AG10803 (cell line): ENCODE measurements around the gene CBL.

ENCODE experiments used
- DNase-seq: peaks from one replicate; pipeline ENCODE4 v3.0.0; 2010; ENCODE audit warnings: low read depth
- H3K4me3 ChIP-seq: 2 replicates; pipeline ENCODE4 v1.5.1; 2011; ENCODE audit warnings: mild to moderate bottlenecking, low read length, control low read depth
- CTCF ChIP-seq: conservative IDR thresholded peaks from 2 replicates; pipeline ENCODE4 v1.5.1; 2011; ENCODE audit warnings: mild to moderate bottlenecking, low read length, control low read depth, inconsistent platforms

CBL gene

GRCh38 chr11:119343726-119344125 is 137.6 kb downstream of the CBL start:
- H3K4me3 ChIP-seq = no peak overlapping the region
- TF ChIP-seq CTCF = no peak
- no peak for DNase-seq

GRCh38 chr11:119344291-119345010 is 138.3 kb downstream of the CBL start:
- H3K4me3 ChIP-seq = no peak overlapping the region
- TF ChIP-seq CTCF = no peak
- no peak for DNase-seq

- no peak for TF ChIP-seq CTCF
- no peak overlapping the region for H3K4me3 ChIP-seq
- DNase-seq = no peak
Measured at GRCh38 chr11:119345685-119346084, 139.5 kb downstream of the CBL start.

GRCh38 chr11:119346605-119347004 is 140.5 kb downstream of the CBL start, which contains the start of gene MFRP:
Gene MFRP (minus strand): TSS chr11:119346705. CDS start chr11:119346513, 192 bp downstream.
- no peak for DNase-seq
- no peak for TF ChIP-seq CTCF
- H3K4me3 ChIP-seq = no peak within 1 kb of the TSS

GRCh38 chr11:119347242-119347641 is 141.1 kb downstream of the CBL start:
- TF ChIP-seq CTCF = no peak
- DNase-seq = peak; percentile 93
- H3K4me3 ChIP-seq = no peak overlapping the region

GRCh38 chr11:119347940-119348605 is 141.9 kb downstream of the CBL start:
- no peak for TF ChIP-seq CTCF
- H3K4me3 ChIP-seq = no peak overlapping the region

GRCh38 chr11:119350302-119350701 is 144.2 kb downstream of the CBL start:
- no peak for TF ChIP-seq CTCF
- DNase-seq = no peak
- H3K4me3 ChIP-seq = no peak overlapping the region

More at GRCh38 chr11:119347940-119348605, 141.9 kb downstream of the CBL start:
- DNase-seq = no peak
